ENCODE results near the gene FATE1. TPM values are rescaled to one million over a fixed set of nuclear protein-coding genes. Genes with fewer than 3 reads are reported as not detected.

Gene FATE1
- total RNA-seq, 1 donor = not detected

GRCh38 chrX:151762802-151763201 is 47.0 kb downstream of the FATE1 start:
- no peak for DNase-seq (ENCODE audit: low read depth)
- TF ChIP-seq, protein P1, sequence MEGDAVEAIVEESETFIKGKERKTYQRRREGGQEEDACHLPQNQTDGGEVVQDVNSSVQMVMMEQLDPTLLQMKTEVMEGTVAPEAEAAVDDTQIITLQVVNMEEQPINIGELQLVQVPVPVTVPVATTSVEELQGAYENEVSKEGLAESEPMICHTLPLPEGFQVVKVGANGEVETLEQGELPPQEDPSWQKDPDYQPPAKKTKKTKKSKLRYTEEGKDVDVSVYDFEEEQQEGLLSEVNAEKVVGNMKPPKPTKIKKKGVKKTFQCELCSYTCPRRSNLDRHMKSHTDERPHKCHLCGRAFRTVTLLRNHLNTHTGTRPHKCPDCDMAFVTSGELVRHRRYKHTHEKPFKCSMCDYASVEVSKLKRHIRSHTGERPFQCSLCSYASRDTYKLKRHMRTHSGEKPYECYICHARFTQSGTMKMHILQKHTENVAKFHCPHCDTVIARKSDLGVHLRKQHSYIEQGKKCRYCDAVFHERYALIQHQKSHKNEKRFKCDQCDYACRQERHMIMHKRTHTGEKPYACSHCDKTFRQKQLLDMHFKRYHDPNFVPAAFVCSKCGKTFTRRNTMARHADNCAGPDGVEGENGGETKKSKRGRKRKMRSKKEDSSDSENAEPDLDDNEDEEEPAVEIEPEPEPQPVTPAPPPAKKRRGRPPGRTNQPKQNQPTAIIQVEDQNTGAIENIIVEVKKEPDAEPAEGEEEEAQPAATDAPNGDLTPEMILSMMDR (IDR thresholded peaks at IDR 0.05; ENCODE audit: insufficient read depth, low read depth, low read length) = no peak
- no peak overlapping the region for H3K4me3 ChIP-seq (ENCODE audit: low read depth, low read length)

- TF ChIP-seq, protein P1 (IDR thresholded peaks at IDR 0.05; ENCODE audit: insufficient read depth, low read depth, low read length) = no peak
- DNase-seq (ENCODE audit: low read depth) = no peak
- no peak overlapping the region for H3K4me3 ChIP-seq (ENCODE audit: low read depth, low read length)
Observed at GRCh38 chrX:151763711-151764110, 47.9 kb downstream of the FATE1 start.

- no peak overlapping the region for H3K4me3 ChIP-seq (ENCODE audit: low read depth, low read length)
- no peak for DNase-seq (ENCODE audit: low read depth)
- TF ChIP-seq, protein P1 (IDR thresholded peaks at IDR 0.05; ENCODE audit: insufficient read depth, low read depth, low read length) = no peak
Observed at GRCh38 chrX:151765026-151765425, 49.2 kb downstream of the FATE1 start.

DNA sequence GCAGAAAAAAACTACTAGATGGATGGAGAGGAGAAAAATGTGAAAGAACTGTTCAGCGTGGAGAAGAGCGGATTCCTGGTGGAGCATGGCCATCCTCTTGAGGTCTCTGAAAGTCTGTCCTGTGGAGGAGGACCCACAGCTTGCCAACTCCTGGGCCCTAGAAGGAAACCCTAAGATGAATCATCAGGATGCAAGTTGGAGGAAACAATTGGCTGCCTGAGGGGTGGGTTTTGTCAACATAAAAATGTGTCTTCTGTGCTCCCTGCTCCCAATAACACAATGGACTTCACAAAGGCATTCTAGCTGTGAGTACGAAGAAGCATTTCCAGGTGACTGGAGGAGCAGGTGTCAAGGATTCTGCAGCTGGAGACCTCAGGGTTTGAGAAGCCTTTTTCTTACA is 55.9 kb downstream of the FATE1 start:
- no peak overlapping the region for H3K4me3 ChIP-seq (ENCODE audit: low read depth, low read length)
- TF ChIP-seq, protein P1 (IDR thresholded peaks at IDR 0.05; ENCODE audit: insufficient read depth, low read depth, low read length) = no peak
- DNase-seq (ENCODE audit: low read depth) = no peak

Other genes starting within 250 kb of the FATE1 start
- not detected in 2 replicates for gene PASD1, start 152.4 kb upstream of the FATE1 start, total RNA-seq
- not detected in 2 replicates for gene PRRG3, start 20.6 kb upstream of the FATE1 start, total RNA-seq
- not detected in 2 replicates for gene CNGA2, start 18.7 kb downstream of the FATE1 start, total RNA-seq
- not detected in 2 replicates for gene MAGEA4, start 196.9 kb downstream of the FATE1 start, total RNA-seq

All from fibroblast of villous mesenchyme (primary cell).